HG03139 (cell line): ENCODE data around the gene SUN3.

Experiments used
- ATAC-seq: cut with Tn5 transposase; IDR thresholded peaks from one replicate; pipeline ENCODE4 v1.9.1; 2021; ENCODE audit not compliant: unreplicated experiment

Gene SUN3, protein sequence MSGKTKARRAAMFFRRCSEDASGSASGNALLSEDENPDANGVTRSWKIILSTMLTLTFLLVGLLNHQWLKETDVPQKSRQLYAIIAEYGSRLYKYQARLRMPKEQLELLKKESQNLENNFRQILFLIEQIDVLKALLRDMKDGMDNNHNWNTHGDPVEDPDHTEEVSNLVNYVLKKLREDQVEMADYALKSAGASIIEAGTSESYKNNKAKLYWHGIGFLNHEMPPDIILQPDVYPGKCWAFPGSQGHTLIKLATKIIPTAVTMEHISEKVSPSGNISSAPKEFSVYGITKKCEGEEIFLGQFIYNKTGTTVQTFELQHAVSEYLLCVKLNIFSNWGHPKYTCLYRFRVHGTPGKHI

DNA sequence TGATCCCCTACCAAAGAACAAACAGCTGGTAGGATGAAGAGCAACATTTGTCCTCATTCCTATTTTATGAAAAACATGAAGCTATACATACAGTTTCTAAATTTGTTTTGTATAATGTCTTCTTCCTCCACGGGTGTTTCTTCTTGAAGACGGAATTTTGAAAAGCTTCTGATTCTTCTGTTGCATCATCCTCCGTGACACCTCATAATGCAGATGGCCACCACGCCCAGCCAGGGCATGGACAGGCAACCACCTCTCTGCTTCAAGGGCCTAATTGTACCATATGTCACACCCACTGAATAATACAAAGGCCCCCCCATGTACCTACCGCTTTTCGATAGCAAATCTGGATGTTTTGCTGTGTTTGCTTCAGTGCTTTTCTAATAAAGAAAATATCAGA is at the start of gene SUN3:
Gene SUN3 (minus strand): TSS at position 170 of the 400 bp plus-strand sequence. CDS start 169 bp downstream, at position 1.
- ATAC-seq: no peak

DNA sequence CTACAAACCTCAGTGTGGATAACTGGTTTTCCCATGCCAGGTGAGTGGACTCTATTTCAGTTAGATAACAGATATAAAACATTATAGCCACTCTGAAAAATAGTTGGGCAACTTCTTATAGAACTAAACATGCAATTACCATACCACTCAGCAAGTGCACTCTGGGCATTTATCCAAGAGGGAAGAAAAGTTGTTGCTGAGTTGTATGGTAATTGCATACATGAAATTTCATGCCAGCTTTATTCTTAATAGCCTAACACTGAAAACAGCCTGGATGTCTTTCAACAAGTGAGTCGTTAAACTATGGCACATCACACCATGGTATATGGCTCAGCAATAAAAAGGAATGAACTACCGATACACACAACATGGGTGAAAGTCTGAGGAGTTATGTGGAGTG is 49.6 kb upstream of the SUN3 start:
- ATAC-seq: no peak

DNA sequence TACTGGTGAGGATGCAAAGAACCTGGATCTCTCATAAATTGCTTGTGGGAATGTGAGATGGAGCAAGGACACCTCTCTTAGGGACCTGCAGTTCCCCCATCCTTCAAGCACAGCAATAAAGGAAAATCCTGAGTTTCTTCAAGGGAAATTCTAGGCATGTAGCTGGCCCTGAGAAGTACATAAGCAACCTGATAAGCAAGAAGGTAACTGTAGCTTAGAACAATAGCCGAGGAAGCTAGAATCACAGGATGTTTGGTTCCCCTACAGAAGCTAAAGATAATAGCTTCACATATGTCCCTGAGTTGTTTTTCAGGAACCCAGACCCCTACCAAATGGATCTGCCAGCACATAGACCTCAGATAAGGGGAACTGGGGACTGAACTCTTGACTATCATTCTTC is 48.5 kb upstream of the SUN3 start:
- no peak for ATAC-seq

GRCh38 chr7:48074204-48074654 is 45.3 kb upstream of the SUN3 start:
- ATAC-seq: no peak

- no peak for ATAC-seq
Observed at GRCh38 chr7:48067475-48067874, 38.6 kb upstream of the SUN3 start.

GRCh38 chr7:48063985-48064384 is 35.1 kb upstream of the SUN3 start:
- no peak for ATAC-seq

DNA sequence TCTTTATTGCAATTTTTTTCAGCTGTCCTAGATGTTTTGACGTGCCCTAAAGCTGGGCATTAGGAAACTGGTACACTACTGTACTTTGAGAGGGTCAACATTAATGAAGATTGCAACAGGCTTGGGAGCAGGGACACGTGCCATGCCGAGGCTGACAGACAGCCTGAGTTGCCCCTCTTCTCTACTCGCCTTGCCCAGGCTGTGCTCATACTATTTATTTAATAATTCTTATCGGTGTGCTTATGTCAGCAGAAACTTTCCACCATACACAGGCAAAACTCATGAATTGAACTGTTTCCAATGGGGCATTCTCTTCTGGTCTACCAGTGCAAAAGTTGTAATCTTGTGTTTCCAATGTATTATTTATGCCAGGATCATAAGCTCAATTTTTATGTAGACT is 30.8 kb upstream of the SUN3 start:
- ATAC-seq: no peak

- no peak for ATAC-seq
Observed at GRCh38 chr7:48058990-48059389, 30.1 kb upstream of the SUN3 start.

DNA sequence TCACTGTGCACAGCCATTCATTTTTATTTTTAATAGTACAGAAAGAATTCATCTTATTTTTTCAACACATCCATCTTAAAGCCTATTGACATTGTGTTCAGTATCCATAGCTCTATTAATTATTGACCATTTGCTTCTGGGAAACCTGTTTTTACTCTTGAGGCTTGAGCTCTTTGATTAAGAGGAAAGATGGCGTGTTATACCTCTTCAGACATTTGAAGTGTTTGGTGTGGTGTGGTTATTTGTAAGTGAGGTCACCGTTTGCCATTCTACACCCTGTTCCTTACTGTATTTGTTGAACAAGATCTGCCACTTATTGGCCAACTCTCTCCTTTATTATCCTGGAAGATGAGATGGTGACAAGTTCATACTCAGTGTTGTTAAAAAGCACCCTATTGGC is 24.8 kb upstream of the SUN3 start:
- no peak for ATAC-seq

DNA sequence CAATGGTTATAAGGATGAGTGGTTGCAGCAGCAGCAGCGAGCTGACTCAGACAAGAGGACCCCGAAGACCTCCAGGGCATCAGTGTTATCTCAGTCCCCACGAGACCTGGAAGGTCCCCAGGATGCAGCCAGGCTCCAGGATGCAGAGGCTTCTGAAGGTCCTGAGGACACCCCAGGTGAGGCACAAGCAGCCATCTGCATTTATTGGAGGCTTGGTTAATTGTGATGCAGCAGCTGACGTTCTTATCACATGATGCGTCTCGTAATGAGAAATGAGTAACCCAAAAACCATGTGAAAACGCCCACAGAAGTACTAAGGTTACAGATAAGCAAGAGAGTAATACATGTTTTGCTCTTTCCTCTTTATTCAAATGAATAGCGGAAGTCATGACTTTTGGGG is 23.8 kb upstream of the SUN3 start:
- no peak for ATAC-seq

DNA sequence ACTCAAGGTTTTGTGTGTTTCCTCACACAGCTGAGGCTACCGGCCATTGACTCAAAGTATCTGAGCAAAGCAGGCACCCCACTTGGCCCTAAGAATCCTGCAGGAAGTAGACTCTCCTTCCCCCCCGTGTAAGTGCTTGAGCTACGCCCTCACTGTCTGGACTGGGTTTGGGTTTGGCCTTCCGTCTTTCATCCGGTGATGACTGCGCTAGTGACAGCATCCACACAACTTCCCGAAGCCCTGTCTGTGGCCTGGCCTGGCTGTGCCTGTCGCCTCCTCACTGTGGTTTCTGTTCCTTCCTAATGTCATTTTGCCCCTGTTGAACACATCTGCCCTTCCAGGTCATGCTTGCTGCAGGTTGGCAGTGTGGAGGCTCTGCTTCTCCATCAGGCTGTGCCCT is 20.9 kb upstream of the SUN3 start:
- ATAC-seq: no peak

DNA sequence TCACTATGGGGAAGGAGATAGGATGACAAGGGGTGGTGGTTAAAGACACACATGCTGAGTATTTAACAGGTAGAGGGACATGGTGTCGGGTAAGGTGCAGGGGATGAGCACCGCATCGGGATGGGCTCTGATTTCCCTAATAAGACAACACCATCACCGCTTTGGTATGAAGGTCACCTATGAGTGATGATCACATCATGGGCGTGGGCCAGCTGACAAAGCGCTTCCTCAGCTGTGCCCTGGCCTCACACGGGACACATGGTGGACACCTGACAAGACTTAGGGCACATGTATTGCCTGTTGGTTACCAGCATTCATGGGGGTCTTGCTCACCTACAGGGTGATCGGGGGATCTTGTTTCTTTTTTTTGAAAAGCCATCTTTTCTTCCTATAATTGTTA is 19.2 kb upstream of the SUN3 start:
- ATAC-seq: no peak

- no peak for ATAC-seq
Observed at GRCh38 chr7:48046458-48046857, 17.6 kb upstream of the SUN3 start.

- ATAC-seq: no peak
Observed at GRCh38 chr7:48045195-48045765, 16.4 kb upstream of the SUN3 start.

DNA sequence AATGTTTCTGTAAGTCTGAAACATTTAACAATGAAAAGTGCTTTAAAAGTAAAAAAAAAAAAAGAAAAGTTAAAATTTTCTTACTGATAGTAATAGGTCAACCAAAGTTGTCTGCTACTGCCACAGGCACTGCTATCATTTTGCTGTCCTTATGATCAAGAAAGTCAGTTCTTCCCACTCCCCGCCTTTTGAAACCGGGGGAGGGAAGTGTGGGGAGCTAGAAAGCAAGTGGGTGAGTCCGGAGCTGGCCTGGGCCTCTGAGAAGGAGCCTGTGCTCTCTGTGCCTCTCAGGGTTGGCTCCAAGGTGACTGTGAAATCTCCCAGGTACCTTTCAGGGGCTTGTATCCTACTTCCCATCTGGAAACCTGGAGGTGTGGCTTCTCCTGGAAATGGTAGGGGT is 13.7 kb upstream of the SUN3 start:
- no peak for ATAC-seq

DNA sequence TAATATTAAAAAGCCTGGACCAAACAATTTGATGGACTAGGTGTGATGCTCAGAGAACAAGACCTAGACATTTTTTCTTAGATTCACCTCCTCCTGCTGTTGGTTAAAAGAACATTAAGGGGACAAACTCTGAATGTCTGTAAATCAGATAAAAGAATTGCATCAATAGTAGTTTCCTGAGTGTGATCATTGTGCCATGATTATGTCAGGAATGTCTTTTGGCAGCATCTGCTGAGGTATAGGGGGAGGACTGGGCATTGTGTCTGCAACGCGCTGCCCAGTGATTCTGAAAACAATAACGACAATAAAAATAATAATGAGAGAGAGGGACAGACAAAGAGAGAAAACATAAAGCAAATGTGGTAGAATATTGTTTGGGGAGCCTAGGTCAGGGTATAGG is 13.3 kb upstream of the SUN3 start:
- no peak for ATAC-seq

DNA sequence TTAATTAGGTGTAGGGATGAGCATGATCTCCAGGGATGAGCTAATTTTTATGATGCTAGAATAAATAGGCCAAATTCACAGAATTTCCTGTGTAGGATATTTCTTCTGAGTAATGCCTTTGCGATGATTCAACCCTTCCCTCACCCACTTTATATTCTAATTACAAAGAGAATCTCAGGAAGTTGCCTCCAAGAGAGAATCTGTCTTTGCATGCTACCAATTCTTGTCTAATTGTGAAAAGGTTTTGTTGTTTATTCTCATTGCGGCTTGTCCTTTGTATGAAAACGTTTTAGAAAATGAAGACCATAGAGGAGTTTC is 12.7 kb upstream of the SUN3 start:
- no peak for ATAC-seq

DNA sequence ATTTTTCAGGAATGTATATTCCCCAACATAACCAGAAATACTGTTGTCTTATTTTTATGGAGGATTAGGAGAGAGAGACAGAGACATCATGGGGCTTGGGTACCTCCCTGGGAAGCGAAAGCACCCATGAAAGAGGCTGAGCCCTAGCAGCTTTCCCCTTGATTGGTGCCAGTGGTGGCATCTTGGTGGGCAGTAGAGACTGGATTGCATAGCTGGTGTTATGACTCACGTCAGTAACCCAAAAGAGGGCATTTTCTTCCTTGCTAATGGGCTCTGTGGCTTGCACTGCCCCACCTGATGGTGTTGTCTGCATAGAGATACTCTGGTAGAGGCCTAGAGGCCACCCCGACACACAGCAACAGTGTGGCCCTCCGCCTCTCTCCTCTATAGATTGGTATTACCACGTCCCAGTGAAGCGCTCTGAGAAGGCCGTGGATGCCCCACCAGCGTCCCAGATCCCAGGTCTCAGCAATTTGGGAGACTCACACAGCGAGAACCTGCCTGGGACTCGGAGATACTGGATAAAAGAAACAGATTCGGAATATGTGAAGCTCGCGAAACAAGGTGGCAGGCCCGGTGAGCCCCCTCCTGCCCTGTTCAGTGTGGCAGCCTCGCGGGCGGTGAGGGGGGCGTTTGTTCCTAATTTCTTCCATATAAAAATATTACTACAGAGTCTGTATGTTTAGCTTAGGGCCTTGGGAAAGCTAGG is 12.2 kb upstream of the SUN3 start:
- ATAC-seq: no peak

DNA sequence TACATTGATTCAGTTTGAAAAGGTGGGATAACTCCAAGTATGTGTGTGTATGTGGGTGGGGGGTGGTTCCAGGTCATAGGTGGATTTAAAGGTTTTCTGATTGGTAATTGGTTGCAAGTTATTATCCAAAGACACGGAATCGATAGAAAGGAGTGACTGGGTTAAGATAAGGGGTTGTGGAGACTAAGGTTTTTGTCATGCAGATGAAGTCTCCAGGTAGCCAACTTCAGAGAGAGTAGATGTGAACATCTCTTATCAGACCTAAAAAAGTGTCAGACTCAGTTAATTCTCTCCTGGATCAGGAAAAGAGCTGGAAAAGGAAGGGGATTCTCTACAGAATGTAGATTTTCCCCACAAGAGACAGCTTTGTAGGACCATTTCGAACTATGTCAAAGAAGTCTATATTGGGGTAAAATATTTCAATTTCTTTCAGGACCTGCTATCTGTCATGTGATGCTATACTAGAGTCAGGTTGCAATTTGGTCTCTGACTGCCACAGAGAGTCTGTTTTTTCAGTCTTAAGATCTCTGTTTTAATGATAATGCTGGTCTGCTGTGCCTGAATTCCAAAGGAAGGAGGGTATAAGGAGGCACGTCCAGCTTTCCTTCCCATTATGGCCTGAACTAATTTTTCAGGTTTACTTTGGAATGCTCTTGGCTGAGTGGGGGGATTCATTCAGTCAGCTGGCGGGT is 10.1 kb upstream of the SUN3 start:
- ATAC-seq: no peak

DNA sequence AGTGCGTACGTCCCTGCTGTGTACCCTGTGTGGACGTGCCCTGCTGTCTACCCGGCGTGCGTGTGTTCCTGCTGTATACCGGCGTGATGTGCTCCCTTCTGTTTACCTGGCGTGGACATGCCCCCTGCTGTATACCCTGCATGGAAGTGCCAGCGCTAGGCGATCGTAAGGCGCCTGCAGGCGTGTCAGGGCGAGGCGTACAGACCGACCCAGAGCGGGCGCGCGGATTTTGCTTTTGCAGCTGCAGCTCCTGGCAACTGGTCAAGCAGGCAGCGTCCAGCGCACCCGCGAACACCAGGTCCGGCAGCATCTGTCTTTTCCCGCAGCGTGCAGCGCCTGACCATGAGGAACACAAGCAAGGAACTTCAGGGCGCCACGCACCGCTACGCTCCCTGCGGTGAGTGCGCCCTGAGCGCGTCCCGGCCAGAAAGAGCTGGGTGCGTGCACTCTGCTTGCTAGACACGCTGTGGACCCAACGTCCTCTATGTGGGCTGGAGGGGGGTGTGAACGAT is 7.1 kb upstream of the SUN3 start:
- ATAC-seq: no peak

DNA sequence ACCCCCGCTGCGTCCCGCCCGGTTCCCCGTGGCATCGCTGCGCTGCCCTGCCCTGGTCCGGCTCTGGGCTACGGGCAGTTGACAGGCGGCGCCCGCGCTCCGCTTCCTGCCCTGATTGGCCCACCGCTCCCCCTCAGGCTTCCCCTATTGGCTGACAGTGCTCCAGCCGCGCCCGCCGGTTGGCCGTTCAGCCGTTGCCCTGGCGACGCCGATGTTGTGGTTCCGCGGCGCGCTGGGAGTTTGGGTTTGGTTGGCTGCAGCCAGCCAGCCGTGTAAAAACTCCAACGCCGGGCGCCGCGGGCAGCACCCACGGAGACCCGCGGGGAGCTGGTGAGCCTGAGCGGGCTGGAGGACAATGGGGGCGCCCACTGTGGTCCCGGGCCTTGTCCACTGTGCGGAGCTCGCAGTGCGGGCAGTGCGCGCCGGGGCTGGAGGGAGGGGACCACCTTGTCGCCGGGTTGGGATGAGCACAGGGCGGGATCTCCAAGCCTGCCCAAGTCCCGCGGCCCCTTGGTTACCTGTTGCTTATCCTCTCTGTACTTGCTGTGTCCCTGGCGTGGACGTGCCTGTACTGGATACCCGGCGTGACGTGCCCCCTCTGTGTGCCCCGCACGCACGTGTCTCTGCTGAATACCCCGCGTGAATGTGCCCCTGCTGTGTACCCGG is 6.5 kb upstream of the SUN3 start, which contains the start of gene C7orf57:
Gene C7orf57 (plus strand): TSS at position 243 of the 666 bp plus-strand sequence. CDS start 766 bp downstream, outside the sequence.
- ATAC-seq: peak; percentile 100
